Measurements from ENCODE around the gene NEK6.
A peak's percentile ranks its signal among the peaks of the same experiment; 100 is the strongest.

The NEK6 gene

GRCh38 chr9:124395826-124396225 is 138.1 kb downstream of the NEK6 start:
- TF ChIP-seq, protein P1, sequence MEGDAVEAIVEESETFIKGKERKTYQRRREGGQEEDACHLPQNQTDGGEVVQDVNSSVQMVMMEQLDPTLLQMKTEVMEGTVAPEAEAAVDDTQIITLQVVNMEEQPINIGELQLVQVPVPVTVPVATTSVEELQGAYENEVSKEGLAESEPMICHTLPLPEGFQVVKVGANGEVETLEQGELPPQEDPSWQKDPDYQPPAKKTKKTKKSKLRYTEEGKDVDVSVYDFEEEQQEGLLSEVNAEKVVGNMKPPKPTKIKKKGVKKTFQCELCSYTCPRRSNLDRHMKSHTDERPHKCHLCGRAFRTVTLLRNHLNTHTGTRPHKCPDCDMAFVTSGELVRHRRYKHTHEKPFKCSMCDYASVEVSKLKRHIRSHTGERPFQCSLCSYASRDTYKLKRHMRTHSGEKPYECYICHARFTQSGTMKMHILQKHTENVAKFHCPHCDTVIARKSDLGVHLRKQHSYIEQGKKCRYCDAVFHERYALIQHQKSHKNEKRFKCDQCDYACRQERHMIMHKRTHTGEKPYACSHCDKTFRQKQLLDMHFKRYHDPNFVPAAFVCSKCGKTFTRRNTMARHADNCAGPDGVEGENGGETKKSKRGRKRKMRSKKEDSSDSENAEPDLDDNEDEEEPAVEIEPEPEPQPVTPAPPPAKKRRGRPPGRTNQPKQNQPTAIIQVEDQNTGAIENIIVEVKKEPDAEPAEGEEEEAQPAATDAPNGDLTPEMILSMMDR (conservative IDR thresholded peaks at IDR 0.05; ENCODE audit: low read depth, low read length) = no peak
- no peak overlapping the region for H3K4me3 ChIP-seq (ENCODE audit: low read length)
- no peak for DNase-seq (ENCODE audit: low read depth)

GRCh38 chr9:124398191-124398935 is 140.6 kb downstream of the NEK6 start:
- DNase-seq (ENCODE audit: low read depth) = no peak
- TF ChIP-seq, protein P1 (conservative IDR thresholded peaks at IDR 0.05; ENCODE audit: low read depth, low read length) = no peak
- H3K4me3 ChIP-seq (ENCODE audit: low read length) = no peak overlapping the region

GRCh38 chr9:124399323-124399967 is 141.7 kb downstream of the NEK6 start:
- no peak for DNase-seq (ENCODE audit: low read depth)
- H3K4me3 ChIP-seq (ENCODE audit: low read length) = no peak overlapping the region
- TF ChIP-seq, protein P1 (conservative IDR thresholded peaks at IDR 0.05; ENCODE audit: low read depth, low read length) = peak; percentile 22

GRCh38 chr9:124399968-124400940 is 142.5 kb downstream of the NEK6 start:
- TF ChIP-seq, protein P1 (conservative IDR thresholded peaks at IDR 0.05; ENCODE audit: low read depth, low read length) = no peak
- H3K4me3 ChIP-seq (ENCODE audit: low read length) = no peak overlapping the region
- DNase-seq (ENCODE audit: low read depth) = no peak

All from retinal pigment epithelial cell (primary cell).